ENCODE measurements around the gene VSIG8.

GRCh38 chr1:159868766-159869165 is 6.3 kb upstream of the VSIG8 start:
- TF ChIP-seq, protein P1, sequence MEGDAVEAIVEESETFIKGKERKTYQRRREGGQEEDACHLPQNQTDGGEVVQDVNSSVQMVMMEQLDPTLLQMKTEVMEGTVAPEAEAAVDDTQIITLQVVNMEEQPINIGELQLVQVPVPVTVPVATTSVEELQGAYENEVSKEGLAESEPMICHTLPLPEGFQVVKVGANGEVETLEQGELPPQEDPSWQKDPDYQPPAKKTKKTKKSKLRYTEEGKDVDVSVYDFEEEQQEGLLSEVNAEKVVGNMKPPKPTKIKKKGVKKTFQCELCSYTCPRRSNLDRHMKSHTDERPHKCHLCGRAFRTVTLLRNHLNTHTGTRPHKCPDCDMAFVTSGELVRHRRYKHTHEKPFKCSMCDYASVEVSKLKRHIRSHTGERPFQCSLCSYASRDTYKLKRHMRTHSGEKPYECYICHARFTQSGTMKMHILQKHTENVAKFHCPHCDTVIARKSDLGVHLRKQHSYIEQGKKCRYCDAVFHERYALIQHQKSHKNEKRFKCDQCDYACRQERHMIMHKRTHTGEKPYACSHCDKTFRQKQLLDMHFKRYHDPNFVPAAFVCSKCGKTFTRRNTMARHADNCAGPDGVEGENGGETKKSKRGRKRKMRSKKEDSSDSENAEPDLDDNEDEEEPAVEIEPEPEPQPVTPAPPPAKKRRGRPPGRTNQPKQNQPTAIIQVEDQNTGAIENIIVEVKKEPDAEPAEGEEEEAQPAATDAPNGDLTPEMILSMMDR (IDR thresholded peaks at IDR 0.05) = no peak
- no peak for TF ChIP-seq EP300 (IDR thresholded peaks at IDR 0.05)
- no peak for TF ChIP-seq POLR2AphosphoS5 (IDR thresholded peaks at IDR 0.05)
- no peak for TF ChIP-seq POLR2A (IDR thresholded peaks at IDR 0.05)

Measured in upper lobe of left lung (tissue), 4 donors.